HG02973 (cell line): Measurements from ENCODE around the gene MAFB.
A peak's percentile ranks its signal among the peaks of the same experiment; 100 is the strongest.

Experiments
- ATAC-seq: cut with Tn5 transposase; IDR thresholded peaks from one replicate; pipeline ENCODE4 v1.9.1; 2021; ENCODE audit warnings: moderate library complexity; ENCODE audit not compliant: unreplicated experiment

Gene MAFB

DNA sequence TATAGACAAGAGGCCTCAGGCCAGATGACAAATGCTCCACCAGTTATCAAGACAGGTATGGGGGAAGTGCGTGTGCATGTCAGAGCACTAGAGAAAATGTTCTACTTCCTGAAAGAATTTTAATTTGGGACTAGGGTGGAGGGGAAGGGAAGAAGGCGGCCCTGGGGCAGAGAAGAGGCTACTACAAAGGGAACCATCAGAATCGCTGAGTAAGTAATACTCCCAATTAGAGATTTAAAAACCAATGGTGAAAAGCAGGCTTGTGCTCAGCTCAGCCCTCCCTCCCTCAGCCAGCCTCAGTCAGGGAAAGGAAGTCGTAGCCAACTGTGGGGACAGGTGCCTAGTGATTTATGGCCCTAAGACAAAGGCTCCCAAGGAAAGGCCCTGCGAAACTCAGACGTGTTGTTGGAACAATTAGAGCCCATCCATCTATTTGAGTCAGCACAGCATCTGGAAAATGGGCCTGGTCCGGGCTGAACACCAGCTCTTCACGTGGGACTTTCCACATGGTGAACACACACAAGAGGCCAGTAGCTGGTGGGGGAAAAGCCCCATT, 15.0 kb upstream of the MAFB start:
- ATAC-seq: no peak

DNA sequence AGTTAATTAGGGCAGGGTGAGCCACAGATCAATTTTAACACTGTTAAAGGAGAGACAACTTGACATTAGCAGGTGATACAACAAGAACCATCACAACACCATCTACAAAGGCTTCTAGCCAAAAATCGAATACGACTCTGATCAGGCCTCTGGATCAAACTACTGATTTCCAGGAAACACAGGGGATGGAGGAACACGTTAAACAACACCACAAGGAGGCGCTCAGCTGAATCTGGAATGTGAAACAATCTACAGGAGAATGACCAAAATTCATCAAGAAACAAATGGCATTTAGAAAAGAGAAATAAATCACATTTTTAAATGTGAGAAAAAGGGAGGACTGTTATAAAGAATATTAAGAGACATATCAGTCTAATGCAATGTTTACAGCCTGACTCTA, 13.5 kb upstream of the MAFB start:
- no peak for ATAC-seq

- no peak for ATAC-seq
Measured at GRCh38 chr20:40698744-40699143, 9.7 kb upstream of the MAFB start.

- no peak for ATAC-seq
Measured at GRCh38 chr20:40698281-40698680, 9.2 kb upstream of the MAFB start.

GRCh38 chr20:40697541-40697940, 8.5 kb upstream of the MAFB start:
- no peak for ATAC-seq

- ATAC-seq: no peak
Measured at GRCh38 chr20:40695214-40695613, 6.2 kb upstream of the MAFB start.

DNA sequence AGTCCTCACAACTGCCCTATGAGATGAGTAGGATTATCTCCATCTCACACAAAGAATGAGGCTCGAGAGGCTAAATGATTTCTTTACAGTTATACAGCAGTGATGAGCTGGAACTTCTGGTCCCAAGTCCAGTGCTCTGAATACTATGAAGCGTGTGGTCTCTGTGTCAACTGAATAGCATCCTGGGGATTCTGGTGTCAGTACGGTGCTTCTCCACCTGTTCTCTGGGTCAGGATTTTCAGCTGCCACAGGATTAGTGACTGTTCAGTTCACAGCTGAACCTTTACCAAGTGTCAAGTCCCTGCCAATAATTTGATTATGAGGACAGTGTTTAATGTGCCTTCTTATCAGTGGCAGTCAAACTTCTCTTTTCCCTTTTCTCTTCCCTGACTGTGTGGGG, 5.2 kb upstream of the MAFB start:
- no peak for ATAC-seq

DNA sequence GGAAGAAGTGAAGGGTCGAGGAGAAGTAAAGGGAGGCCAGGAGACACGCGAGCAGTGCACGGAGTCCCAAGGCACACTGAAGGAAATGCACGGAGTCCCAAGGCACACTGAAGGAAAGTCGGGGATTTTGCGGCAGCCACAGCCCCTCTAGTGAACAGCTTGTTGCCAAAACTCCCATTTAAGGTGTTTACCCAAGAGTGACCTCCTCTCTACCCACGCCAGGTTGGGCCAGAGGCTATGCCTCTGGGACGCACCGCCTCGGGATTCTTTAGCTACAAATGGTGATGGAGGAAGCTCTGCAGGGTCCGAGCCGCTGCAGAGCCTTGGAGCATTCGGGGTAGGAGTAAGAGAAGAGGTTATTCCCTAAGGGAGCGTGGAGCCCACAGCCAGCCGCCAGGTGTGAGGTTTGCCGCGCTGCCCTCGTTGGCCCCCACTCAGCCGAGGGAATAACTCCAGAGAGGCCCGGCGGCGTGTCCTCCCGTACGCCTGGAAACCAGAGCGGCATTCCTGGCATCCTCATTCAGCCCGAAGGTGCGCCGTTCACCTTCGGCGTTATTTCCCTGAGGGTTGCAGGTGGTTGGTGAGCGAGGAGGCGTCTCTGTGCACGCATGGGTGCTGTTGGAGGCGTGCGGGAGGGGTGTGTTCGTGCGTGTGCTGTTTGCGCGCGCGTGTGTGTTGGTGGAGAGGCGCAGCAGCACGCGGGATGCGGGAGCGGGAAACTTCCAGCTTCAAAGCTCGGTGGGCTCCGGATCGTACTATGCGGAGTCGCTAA, 3.4 kb upstream of the MAFB start:
- ATAC-seq: no peak

DNA sequence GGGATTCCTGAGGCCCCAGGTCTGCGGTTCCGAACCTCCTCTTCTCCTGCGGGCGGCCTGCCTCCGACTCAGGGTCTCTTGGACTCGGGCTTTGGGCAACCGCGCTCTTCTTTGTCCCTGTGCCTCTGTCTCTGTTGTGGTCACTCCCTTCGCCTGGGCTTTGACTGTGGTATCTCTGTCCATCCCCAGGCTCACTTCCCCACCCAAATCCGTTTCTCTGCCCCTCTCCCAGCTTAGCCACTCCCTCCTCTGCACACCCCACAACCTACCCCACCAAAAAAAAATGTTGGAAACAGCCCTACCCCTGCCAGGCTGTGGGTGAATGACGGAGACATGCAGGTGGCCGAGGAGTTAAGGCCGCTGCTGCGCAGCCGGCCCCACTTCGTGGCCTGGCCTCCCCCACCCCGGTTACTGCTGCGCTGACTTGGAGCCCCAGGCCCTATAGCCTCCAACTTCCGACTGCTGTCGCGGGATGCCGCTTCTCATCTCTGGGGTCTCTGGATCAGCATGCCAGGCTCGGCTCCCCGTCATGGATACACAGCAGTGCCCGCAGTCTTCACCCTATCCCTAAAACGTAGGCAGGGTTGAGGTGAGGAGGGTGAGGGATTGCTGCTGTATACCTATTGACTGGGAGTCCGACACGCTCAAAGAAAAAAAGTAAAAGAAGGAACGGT, 2.7 kb upstream of the MAFB start:
- ATAC-seq: no peak

DNA sequence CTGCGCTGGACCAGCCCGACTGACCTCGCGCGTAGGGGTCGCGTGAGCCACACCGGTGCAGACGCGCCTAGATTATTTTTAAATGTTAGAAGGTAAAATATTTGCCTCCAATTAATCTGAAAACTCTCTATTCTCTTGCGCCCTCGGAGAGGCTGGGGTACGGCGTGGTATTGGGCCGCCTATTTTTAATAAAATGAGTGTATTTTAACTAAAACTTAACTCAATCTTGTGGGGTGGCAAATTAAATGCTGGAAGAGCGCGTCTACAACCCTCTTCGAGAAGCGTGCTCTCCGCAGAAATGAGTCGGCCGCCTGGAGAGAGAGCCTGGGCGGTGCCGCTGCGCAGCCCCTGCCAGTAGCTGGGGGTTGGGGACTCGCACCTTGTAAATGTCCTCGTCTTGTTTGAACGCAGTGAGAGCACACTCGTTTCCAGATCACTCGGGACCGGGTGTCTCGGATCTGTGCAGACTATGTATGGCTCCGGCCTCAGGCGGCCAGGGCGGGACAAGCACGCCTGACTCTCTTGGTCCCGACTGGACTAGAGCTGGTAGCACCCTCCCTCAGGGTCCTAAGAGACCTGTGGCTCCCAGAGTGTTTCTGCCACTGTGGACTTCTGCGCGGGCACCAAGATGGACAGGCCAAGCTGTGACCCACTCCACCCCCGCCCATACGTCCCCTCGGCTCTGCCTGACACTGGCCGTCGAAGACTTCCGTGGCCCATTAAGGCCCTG, 2.0 kb upstream of the MAFB start:
- no peak for ATAC-seq

GRCh38 chr20:40689943-40690835, 1.2 kb upstream of the MAFB start:
- peak; percentile 53 for ATAC-seq

- no peak for ATAC-seq
Measured at GRCh38 chr20:40688129-40689099, 622 bp downstream of the MAFB start.

DNA sequence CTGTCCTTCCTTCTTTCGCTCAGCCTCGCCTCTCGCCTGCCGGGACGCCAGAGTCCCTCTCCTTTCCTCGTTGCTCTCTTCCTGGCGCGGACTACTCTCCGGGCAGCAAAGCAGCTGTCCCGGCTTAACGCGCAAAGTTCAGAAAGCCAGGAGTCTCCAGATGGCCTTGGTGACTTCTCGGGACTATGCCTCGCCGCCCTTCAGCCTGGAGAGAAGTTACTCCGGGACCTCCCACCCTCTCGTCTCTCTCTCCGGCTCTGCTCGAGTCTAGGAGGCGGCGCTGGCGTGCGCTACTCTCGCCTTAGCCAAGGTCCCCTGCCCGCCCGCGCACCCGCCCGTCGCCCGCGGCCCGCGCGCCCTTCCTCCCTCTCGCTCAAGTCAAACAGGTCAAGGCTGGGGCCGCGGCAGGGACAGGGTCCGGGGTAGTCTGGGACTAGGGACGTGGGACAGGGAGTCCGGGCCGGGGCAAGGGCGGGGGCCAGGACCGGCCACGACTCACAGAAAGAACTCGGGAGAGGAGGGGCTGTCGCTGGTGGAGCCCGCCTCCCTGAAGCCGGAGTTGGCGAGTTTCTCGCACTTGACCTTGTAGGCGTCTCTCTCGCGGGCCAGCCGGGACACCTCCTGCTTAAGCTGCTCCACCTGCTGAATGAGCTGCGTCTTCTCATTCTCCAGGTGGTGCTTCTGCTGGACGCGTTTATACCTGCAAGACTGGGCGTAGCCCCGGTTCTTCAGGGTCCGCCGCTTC, 1.5 kb downstream of the MAFB start:
- ATAC-seq: no peak

GRCh38 chr20:40686893-40687292, 2.1 kb downstream of the MAFB start:
- no peak for ATAC-seq

DNA sequence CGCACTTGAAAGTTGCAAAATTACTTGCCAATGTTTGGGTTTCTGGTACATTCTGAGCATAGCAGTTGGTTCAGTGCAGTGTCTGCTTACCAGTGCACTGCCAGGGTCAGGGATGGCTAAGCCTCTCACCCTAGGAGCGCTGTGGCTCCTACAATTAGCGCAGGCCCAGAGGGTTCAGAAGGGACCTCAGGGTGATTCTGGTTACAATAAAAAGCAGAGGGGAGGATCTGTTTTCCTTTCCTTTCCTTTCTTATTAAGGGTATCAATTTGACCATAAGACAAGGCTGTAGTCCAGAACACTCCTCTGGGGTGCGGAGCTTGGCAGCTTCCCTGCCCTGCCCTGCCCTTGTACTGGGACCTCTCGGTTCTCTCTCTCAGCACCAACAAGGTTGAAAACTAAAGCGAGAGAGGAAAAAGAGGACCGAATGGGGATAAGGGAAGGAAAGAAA, 2.6 kb downstream of the MAFB start:
- ATAC-seq: no peak

- no peak for ATAC-seq
Measured at GRCh38 chr20:40685349-40685748, 3.7 kb downstream of the MAFB start.

DNA sequence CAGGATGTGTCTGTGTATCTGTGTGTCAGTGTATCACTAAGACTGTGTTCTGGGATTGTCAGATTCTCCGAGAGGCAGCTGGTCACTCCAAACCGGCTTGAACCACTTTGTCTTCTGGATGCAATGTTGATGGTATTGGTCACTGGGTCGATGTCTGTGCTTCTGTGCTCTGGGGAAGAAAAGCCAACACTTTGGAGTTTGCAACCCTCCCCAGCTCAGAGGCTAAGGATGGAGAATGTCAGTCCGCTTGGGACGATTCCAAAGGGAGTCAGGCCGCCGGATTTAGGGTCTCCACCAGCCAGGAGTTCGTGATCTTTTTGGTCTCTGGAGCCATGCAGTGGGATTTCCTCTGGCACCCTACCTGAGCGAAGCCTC, 5.2 kb downstream of the MAFB start:
- no peak for ATAC-seq

DNA sequence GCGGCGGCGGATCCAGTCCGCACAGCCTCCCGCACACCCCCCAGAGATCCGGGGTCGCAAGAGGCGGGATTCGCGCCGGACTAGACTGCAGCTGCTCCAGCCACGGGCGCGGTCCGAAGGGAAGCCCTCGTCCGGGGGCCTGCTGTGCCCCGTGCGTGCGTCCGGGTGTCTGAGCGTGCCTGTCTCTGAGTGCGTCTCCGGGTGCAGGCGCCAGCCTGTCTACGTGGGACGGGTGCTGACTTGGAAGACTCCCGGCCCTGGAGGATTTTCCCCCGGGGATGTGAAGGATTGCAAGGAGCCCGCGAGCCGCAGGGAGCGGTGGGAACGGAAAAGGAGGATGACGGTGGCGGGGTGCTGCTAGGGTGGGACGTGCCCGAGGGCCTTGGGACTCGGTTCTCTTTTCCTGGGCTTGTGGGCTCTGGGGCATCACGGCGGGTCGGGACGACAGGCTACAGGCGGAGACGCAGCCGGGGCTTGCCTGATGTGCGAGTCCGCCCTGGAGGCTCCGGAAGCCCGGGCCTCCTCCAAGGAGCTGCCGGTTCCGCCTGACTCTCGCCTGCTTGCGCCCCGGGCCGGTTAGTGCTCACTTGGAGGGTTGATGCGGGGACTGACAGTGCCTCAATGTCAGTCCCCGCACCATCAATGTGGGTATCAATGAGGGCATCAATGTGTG, 5.7 kb downstream of the MAFB start:
- no peak for ATAC-seq
